Amniotic epithelial cell (primary cell): ENCODE data around the gene DNAAF6.
"Not testable (repeated sequence)": the region's sequence is repeated elsewhere in the genome, so short reads cannot be mapped to it uniquely, and the experiment has no call there.

Experiments used
- DNase-seq: peaks from one replicate; pipeline ENCODE4 v3.0.0-alpha.2; 2010; ENCODE audit warnings: low read depth

Gene DNAAF6

DNA sequence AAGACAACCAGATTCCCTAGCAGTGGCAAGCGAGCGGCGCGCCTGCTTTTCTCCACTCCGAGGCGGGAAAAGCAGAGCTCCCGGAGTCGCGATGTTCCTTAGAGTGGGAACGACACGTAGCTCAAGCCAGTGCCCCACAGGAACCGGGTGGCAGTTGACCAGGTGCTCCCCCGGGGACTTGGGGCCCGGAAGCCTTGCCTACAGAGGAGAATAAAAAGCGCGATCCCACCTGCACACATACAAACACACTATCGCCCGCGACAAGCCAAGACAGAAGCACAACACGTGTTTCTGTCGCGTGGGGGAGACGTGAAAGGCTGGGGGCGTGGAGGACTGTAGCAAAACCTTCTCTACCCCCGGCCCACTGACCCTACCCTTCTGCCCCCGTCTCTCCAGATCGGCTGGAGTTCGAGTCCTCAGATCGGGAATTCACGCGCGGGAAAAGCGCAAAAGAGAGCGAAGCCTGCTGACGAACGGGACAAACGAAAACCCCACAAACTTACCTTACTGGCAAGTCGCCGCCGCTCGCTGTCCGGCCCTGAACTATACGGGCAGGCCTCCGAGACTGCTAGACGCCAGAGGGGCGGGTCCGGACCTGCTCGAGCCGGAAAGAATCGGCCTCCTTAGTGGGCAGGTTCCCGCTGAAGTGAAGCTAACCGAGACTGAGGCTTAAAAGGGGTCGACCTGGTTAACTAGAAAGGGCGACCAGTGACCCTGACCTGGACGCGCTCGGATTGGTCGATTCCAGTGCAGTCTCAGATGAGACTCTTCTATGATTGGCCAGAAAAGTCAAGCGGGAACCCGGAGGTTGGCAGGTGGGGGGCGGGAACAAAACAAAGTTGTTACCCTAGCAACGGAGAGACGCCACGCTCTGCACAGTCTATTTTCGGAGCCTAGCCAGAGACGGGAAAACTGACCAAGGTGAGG is at the start of gene DNAAF6, which contains the start of gene NUP62CL:
Gene DNAAF6, plus strand, starts transcription at position 842 of the 927 bp plus-strand sequence. CDS start 6,265 bp downstream, outside the sequence.
Gene NUP62CL, minus strand, starts transcription at position 664 of the 927 bp plus-strand sequence. CDS start 31,287 bp downstream, outside the sequence.
- DNase-seq: peak; percentile 33

DNA sequence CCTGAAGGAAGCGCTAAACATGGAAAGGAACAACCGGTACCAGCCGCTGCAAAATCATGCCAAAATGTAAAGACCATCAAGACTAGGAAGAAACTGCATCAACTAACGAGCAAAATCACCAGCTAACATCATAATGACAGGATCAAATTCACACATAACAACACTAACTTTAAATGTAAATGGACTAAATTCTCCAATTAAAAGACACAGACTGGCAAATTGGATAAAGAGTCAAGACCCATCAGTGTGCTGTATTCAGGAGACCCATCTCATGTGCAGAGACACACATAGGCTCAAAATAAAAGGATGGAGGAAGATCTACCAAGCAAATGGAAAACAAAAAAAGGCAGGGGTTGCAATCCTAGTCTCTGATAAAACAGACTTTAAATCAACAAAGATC is 48.8 kb upstream of the DNAAF6 start:
- DNase-seq: not testable (repeated sequence)

DNA sequence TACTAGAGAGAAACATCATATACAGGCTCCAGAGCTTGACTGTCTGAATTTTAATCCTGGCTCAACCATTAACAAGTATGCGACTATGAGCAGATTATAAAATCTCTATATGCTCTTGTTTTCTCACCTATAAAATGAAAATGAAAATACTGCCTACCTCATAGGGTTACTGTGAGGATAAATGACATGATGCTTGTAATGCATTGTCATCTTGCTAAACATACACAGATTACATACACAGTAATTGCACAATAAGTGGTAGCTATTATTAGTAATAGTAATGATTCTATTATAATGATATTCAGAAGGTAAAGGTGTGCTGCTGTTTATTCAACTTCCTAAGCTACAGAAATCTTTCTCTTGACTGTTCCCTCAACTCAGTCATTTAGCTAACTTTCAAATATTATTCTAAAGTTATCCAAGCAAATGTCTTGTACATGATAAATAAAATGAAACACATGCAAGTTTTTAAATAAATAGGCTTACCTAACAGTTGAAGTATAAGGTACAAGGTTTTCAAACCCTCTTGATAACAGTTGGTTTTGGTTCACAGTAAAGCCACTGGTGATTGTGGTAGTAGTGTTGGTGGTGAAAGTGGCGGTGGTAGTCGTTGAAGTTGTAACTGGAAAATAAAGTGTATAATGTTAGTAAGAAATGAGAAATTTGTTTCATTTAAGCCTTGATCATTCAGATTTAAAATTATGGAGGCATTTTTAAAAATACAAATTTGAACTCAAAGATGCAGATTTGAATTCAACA is 39.1 kb upstream of the DNAAF6 start:
- DNase-seq: no peak

DNA sequence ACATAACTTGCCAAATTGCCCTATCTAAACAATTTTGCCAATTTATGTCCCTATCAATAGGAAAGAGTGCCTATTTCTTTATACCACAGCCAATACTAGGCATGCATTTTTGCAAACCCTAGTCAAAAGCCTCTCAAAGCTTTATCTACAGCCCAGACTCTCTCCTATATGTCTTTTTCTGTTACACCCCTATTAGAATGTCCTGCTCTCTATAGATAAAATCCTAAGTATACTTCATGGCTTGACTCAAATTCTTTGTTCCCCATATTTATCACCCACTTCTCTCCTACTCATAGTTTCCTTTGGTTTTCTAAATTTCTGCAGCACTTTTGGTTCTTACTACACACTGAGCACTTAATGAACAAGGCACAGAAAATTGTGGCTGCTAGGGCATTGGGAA is 38.2 kb upstream of the DNAAF6 start:
- DNase-seq: no peak

DNA sequence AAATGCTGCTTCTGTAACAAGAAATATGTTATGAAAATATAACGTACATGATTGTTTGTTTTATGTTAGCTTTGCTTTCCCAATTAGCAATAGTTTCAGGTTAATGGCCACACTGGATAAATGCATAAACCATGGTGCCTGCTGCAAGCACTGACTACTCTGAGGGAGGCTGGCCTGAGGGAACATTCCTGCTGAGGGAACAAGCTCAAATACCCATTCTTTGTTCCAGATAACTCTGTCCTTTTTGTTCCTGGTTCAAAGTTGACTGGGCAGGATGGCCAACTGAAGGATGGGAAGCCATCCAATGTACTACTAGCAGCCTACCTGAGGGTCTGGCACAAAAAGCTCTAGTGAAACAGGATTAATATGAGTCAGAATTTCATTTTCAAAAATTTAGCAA is 37.7 kb upstream of the DNAAF6 start:
- DNase-seq: no peak

DNA sequence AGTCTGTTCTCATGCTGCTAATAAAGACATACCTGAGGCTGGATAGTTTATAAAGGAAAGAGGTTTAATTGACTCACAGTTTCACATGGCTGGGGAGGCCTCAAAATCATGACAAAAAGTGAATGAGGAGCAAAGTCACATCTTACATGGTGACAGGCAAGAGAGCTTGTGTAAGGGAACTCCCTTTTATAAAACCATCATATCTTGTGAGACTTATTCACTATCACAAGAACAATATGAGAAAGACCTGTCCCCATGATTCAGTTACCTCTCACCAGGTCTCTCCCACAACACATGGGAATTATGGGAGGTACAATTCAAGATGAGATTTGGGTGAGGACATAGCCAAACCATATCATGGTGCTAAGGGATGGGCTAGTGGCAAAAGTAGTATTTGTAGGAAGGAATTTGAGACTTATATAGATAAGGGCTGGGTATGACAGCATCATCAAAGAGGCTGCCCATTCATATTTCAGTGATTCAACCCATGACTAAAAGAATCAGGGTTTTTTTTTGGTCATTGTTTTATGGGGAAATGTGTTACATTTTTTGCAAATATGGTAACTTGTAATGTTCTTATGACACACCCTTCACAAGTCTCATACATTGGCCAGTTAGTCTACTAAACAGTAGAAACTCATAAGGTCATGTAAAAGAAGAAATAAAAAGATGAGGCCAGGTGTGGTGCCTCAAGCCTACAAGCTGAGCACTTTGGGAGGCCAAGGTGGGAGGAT is 34.9 kb upstream of the DNAAF6 start:
- DNase-seq: no peak

DNA sequence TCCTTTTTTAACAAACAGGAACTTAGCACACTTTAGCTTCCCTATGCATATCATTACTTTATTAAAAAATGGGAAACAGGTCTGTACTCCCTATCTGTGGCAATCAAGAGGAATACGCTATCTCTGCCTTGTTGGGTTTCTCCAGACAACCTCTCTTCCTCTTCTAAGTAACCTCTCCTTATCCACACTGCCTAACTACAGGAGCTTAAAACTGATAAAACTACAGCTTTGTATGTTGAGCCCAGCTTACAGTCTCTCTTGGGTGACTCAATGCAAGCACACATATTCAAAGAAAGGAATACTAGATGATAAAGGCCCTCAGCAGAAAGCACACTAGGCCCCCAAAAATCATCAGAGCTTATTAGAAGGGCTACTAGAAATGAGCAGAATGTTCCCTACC is 9.1 kb upstream of the DNAAF6 start:
- no peak for DNase-seq

DNA sequence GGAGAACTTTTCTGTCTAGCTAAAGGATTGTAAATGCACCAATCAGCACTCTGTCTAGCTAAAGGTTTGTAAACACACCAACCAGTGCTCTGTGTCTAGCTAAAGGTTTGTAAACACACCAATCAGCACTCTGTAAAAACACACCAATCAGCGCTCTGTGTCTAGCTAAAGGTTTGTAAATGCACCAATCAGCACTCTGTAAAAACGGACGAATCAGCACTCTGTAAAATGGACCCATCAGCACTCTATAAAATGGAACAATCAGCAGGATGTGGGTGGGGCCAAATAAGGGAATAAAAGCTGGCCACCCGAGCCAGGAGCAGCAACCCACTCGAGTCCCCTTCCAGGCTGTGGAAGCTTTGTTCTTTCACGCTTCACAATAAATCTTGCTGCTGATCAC is 8.3 kb upstream of the DNAAF6 start:
- DNase-seq: not testable (repeated sequence)

DNA sequence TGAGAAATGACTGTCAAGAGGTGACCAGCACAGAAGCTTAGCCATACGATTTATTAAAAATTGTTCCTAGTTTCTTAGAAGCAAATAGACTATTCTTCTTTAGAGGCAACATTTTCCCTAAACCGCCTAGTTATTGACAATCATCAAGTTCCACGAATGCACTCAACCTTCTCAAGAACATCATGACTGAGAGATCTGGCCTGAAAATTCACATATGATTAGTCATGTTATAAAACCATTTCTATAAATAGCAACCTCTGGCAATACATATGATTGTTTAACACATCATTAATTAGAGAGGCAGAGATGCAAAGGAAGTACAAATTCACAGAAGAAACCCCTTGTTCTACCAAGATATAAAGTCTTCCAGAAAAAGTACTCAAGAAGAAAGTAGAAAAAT is 6.9 kb upstream of the DNAAF6 start:
- DNase-seq: no peak

DNA sequence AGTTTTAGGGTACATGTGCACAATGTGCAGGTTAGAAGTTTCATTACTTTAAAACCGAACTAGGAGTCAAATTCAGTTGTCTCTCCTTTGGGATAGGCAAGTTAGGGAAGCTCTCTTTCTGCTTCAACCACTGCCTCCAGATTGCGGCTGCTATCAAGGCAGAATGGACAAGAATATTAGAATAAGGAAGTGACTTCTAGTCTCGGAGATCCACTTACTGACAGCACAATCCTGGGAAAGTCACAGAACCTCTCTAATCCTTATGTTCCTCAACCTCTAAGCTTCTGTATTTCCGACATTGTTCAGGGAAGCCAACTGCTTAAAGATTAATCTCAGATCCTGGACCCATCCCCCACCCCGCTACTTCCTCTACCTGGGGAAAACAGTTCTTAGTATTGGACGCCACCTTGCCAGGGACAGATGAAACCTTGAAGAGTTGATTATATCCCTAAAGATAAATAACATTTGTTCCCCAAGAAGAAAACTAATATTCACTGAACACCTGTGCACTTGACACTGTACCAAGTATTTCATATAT is 2.3 kb upstream of the DNAAF6 start:
- DNase-seq: no peak

DNA sequence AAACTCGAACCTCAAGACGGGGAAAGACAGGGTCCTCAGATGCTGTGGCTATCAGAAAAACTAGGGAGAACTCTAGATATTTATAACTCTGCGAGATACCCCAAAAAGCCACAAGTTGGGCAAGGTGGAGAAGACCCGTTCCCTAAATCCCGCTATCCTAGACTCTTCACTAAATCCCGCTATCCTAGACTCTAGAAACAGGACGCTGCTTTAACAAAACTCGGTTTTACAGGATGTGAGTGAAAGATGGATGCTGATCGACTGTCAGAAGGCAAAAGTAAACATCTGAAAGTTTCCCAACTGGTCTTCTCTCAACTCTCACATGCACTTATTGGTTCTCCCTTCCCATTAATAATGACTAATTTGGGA is 270 bp downstream of the DNAAF6 start:
- DNase-seq: no peak

DNA sequence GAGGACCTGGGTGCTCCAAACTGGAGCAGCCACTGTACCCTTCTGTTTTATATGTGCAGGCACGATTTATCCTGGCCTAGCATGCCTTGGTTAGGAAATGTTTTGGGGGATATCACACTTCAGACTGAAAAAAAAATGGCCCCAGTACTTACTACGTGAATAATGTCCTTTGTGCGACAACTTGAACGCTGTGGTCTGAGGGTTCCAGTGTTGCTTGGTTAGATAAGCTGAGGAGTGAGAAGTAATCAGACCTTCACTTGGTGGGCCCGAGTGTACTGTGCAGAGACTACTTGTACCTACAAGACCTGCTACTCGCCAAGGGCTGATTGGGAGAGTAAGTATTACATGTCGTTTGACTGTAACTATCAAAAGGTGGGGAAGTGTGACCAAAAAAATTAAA is 678 bp downstream of the DNAAF6 start:
- no peak for DNase-seq

DNA sequence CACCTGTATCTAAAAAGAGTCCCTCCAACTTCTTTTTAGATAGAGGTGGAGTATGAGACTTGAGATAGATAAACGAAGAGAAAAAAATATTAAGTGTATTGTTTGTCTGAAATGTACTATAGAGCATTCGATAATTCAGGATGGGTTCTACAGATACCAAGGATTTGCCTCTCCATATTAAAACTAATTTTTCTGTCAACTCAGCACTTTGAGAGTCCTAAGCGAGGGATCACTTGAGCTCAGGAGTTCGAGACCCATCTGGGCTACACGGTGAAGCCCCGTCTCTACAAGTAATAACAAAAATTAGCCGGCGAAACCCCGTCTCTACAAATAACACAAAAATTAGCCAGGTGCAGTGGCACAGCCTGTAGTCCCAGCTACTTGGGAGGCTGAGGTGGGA is 1.5 kb downstream of the DNAAF6 start:
- DNase-seq: no peak

DNA sequence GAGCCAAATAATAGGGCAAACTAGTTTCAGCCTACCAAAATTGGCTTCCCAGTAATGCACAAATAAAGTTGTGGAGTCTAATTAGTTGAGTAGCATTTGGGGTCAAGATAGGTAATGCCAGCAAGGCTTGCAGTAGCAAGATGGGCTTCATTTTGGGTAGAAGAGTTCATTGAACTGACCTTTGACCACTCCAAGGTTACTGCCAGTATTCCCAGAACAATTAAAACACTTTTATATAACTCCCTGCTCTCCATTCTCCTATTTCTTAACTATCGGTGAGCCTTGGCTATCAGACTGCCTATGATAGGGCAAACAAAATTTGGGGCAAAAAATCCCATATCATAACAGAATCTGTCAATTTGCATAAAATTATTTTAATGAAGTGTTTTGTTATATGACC is 7.1 kb downstream of the DNAAF6 start:
- DNase-seq: no peak

DNA sequence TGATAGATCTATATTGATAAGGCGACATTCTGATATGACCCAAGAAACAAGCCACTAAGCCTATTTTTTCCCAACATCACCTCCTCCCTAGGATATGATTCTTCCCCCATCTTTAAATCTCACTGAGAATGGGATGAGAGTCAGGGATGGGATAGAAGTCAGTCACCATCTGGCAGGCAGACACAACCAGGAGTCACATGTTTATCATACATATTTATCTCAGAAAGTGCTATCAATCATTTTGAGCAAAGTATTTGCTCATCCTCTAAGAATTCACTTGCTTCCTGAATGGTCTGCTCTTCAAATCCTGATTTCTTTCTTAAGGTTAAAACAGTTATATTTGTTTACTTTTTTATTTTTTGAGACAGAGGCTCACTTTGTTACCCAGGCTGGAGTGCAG is 20.3 kb downstream of the DNAAF6 start:
- DNase-seq: peak; percentile 39

DNA sequence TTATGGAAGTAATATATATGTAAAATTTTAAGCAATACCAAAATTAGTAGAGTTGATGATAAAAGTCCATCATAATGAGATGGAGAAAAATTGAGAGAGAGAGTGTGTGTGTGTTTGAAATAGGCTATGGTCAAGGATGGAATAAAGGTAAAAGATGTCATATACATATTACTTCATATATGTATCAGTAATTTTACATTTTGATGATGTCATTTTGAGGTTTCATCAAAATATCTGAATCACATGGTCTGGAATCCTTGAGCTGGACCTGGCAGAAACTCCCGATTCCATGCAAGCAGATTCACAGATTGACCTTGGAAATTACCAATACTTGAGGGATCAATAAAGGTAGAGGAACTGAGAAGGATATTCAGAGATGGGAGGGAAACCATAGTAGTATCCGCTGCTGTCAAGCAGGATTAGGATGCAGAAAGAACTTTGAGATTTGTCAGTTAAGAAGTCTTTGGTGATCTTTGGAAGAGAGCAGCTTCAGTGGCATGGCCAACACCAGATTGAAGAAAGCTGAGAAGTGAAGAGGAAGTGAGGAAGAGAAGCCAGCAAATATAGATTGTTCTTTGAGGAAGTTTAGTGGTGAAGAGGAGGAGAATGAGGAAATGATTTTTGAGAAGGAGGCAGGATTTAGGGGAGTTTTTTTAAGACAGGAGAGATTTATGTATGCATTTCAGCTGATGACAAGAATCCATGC is 21.5 kb downstream of the DNAAF6 start:
- no peak for DNase-seq

DNA sequence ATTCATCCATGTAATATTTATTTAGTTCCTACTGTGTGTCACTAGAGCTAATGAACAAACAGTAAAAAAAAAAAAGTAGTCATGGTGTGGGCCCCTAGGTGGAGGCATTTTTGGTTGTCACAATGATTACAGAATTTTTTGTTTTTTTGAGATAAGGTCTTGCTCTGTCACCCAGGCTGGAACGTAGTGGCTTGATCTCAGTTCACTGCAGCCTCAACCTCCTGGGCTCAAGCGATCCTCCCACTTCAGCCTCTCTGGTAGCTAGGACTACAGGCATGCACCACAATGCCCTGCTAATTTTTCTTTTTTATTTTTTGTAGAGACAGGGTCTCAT is 22.0 kb downstream of the DNAAF6 start:
- DNase-seq: no peak

DNA sequence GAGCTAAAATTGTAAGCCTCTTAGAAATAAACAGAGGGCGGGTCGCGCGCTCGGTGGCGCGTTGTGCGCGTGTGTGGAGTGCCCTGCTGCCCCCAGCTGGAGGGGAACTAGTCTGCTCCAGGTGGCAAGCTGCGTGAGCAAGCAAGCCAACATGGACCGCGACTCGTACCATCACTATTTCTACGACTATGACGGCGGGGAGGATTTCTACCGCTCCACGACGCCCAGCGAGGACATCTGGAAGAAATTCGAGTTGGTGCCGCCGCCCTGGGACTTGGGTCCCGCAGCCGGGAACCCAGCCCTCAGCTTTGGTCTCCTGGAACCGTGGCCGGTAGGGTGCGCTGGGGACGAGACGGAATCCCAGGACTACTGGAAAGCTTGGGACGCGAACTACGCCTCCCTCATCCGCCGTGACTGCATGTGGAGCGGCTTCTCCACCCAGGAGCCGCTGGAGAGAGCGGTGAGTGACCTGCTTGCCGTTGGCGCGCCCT is 66.1 kb downstream of the DNAAF6 start:
- no peak for DNase-seq

DNA sequence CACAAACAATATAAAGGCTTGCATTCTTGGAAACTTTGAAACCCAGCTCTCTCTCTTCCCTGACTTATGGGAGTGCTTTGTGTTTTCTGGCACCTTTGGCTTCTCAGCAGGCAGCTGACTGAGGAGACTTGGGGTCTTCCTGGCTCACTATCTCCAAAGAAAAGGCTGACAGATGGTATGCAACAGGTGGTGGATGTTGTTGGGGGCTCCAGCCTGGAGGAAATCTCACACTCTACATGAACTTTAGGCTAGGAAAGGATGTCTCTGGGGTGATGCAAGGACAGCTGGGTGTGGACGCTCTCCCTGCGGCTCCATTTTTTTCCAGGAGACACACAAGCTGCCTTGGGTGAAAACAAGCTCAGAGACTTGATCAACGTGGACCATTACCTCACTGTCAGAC is 67.4 kb downstream of the DNAAF6 start:
- no peak for DNase-seq

DNA sequence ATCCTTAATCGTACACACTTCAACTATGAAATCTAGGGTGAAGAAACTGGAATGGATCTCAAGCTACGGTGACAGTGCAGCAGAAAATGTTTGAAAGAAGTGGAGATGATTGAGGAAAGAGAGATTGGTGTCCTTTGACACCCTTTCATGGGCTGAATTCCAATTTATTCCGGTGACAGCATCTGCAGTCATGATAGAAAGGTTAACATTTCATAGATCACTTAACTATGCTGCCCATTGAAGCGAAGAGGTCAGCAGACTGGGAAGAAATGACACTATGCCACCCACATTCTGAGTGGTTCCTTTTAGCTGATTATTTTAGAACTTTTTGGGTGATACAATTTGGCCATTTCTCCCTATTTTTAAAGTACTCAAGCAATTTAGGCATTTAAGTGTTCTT is 82.3 kb downstream of the DNAAF6 start:
- no peak for DNase-seq

DNA sequence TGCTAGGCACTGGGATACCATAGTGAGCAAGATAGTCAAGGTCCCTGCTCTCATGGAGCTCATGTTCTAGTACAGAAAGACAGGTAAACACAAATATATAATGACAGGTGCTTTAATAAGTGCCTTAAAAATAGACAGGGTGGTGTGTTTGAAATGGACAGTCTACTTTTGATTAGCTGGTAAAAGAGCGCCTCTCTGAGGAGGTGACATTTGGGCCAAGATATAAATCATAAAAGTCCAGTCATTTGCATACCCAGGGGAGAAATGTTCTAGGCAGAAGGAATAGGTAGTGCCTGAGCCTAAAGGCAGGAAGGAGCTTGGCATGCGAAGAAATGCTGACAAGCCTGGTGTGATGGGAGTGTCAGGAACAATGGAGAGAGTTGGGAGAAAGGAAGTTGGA is 83.6 kb downstream of the DNAAF6 start:
- no peak for DNase-seq

DNA sequence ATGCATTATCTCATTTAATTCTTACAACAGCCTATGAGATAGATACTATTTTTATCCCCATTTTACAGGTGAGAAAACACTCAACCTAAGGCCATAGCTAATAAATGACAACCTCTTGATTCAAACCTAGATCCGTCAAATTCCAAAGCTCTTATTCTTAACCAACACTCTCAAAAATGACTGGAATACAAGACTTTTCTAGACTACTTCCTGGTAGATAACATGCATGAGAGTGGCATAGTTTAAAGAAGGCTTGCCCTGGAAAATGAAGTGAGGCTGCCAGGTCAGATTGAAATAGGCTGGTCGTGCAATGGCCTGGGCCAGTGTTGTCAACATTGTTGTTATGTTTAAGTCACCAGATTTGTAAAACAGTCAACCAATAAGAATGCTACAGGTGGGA is 86.6 kb downstream of the DNAAF6 start:
- no peak for DNase-seq
